HT1080 (cell line): Measurements from ENCODE around the gene ARPC4. TPM values are rescaled to one million over a fixed set of nuclear protein-coding genes. Genes with fewer than 3 reads are reported as not detected.
"Not testable (repeated sequence)": the region's sequence is repeated elsewhere in the genome, so short reads cannot be mapped to it uniquely, and the experiment has no call there.

Experiments used
- DNase-seq: peaks from one replicate; pipeline ENCODE4 v3.0.0-alpha.2; 2015; ENCODE audit warnings: low read depth
- total RNA-seq: library from RNA; depleted of rRNA; stranded (reverse); fragments of >200 nt; shearing (Covaris generic); gene quantifications from 2 replicates; pipeline ENCODE4 v1.2.3, GENCODE V29; 2014

Gene ARPC4
- total RNA-seq, 1 experiment from 2014 or later, result 295 TPM

DNA sequence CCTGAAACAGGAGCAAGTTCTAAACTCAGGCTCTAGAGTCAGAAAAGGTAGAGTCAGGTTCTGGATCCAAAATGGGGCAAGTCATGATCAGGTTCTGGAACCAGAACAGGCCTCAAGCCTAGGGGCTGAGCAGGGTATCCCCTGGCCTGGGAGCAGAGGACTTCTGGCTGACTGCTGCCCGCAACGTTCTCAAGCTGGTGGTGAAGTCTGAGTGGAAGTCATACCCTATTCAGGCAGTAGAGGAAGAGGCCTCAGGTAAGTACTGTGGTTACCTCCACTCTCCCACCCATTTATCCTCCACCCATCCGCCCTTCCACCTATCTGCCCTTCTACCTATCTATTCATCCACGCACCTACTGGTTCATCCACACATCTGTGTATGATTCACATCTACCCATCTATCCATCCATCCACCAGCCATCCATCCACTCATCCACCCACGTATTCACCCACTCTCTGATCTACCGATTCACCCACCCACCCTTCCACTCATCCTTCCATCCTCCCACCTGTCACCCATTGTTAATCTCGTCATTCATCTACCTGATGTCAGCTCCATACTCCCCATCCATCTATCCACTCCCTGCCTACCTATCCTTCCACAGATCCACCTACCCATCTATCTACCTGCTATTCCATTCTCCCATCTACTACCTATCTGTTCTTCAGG is 25.9 kb downstream of the ARPC4 start:
- no peak for DNase-seq

DNA sequence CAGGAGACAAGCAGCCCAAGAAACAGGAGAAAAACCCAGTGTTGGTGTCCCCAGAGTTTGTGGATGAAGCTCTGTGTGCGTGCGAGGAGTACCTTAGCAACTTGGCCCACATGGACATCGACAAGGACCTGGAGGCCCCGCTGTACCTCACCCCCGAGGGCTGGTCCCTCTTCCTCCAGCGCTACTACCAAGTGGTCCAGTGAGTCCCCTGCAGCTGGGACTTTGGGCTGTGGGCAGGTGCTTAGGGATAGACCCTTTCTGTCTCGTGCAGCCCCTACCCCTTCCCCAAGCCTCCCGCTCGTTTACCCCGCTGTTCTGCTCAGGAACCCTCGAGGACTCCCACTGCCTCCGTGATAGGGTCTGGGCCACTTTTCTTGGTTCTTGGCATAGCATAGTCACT is 27.7 kb downstream of the ARPC4 start:
- no peak for DNase-seq

DNA sequence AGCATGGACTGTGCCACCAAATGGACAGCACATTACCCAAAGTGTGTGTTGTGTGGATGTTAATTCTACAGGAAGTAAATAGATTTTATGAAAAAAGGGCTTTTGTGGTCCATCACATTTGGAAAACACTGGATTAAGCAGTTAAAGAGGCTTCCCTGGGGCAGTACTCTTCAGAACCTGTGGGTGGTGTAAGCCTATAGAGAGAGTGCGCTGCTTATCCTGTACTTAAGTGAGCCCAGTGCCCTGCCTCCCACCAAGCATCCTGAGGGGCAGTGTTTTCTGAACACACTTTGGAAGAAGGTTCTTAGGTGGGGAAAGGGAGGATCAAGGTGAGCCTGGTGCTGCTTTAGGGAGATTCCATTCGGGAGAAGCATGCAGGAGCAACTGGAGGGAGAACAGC is 28.1 kb downstream of the ARPC4 start:
- DNase-seq, result no peak

DNA sequence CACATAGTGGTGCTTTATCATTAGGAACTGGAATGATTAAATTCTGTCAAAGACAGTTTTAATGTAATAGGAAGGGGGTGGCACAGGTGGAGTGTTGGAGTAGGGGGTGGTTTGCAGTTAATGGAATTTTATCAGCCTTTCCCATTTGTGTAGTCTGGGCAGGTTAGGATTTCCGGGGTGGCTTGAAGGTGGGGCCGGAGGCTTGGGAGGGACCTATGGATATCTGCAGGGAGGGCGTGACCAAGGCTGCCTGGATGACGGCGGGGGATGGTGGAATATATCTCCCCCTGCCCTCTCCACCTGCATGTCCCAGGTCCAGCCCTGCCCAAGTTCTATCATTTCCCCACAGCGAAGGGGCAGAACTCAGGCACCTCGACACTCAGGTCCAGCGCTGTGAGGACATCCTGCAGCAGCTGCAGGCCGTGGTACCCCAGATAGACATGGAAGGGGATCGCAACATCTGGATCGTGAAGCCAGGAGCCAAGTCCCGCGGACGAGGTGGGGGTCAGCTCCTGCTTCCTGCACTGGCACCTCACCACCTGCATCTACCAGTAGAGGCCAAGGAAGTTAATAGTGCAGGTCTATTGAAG is 32.7 kb downstream of the ARPC4 start:
- no peak for DNase-seq

DNA sequence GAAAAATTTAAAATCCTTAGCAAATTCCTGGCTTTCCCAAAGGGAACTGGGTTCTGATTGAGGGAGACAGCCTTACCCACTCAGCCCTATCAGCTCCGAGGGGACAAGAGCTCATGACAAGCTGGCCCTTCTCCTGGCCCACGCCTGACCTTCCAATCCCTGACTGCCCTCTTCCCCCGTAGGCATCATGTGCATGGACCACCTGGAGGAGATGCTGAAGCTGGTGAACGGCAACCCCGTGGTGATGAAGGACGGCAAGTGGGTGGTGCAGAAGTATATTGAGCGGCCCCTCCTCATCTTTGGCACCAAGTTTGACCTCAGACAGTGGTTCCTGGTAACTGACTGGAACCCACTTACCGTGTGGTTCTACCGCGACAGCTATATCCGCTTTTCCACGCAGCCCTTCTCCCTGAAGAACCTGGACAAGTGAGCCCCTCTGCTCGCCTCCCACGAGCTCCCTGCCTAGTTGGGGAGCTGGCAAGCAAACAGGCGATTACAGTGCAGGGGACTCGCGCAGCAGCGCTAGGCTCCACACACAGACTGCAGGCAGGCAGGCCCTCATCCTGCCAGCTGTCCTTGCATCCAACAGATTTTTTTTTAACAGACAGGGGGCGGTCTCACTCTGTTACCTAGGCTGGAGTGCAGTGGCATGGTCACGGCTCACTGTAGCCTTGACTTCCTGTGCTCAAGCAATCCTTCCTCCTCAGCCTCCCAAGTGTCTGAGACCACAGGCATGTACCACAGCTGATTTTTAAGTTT is 34.1 kb downstream of the ARPC4 start:
- DNase-seq, result peak; percentile 56

DNA sequence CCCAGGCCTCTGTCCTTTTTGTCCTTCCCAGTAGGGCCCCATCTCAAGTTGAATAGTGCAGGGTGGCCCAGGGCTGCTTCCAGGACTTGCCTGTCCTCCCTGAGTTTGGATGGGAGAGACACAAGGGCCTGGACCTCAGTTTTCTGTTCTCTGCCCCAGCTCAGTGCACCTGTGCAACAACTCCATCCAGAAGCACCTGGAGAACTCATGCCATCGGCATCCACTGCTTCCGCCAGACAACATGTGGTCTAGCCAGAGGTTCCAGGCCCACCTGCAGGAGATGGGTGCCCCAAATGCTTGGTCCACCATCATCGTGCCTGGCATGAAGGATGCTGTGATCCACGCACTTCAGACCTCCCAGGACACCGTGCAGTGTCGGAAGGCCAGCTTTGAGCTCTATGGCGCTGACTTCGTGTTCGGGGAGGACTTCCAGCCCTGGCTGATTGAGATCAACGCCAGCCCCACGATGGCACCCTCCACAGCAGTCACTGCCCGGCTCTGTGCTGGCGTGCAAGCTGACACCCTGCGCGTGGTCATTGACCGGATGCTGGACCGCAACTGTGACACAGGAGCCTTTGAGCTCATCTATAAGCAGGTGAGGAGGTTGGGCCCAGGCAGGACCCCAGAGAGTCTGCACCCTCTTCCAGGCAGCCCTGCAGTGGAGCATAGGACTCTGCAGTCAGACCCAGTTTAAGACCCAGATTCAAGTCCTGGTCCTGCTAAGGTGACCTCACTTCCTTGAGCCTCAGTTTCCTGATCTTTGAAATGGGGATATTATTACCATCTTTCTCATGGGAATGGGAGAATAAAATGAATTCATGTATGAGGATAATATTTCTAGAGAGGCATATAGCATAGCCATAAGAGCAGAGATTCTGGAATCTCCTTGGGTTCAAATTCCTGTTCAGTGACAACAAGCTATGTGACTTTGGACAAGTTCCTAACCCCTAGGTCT is 36.2 kb downstream of the ARPC4 start:
- no peak for DNase-seq

DNA sequence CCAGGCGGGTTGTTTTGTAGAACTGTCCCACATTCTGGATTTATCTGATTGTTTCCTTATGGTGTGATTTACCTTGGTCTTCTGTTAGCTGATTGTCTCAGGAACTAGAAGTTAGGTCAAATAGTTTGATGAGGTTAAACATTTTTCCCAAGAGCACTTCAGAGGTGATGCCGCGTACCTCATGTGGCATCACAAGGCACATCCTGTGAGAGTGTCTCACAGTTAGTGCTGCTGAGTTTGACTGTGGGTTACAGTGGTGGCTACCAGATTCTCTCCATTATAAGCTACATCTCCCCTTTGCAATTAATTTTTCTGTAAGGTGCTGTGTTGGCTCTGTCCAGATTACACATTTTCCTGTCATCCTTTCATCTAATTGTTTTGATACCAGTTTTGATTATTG is 38.4 kb downstream of the ARPC4 start:
- no peak for DNase-seq

DNA sequence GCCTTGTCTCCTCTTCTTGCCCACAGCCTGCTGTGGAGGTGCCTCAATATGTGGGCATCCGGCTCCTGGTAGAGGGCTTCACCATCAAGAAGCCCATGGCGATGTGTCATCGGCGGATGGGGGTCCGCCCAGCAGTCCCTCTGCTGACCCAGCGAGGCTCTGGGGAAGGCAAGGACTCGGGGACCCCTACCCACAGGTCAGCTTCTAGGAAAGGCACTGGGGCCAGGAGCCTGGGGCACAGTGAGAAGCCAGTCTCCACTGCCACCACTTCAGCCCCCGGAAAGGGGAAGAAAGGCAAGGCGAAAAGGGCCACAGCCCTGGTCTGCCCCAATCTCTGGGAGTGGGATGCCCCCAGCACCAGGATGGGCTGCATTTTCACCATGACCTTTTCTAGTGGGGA is 40.2 kb downstream of the ARPC4 start:
- no peak for DNase-seq

DNA sequence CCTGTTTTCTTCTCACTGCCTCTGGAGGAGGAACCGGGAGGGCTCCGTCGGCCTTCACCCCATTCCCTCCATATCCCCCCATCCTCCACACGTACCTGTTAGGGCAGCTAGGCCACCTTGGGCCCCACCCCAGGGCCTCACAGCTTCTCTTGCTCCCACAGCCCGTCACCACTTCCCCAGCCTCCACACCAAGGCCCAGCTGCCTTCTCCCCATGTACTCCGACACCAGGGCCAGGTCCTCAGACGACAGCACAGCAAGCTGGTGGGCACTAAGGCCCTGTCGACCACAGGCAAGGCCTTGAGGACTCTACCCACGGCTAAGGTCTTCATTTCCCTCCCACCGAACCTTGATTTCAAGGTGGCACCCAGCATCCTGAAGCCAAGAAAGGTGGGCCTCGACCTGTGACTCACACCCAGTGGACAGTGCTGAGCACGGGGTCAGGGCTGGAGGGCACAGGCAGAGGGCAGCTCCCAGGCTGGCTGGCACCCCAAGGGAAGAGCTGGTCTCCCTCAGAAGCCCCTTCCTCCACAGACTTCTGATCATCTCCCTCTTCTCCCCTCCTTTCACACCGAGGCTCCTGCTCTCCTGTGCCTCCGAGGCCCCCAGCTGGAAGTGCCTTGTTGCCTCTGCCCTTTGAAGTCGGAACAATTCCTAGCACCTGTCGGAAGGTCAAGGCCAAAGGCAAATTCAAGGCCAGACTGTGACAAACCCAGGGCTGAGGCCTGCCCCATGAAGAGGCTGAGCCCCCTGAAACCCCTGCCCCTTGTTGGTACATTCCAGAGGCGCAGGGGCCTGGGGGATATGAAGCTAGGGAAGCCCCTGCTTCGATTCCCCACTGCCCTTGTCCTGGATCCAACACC is 41.9 kb downstream of the ARPC4 start:
- no peak for DNase-seq

DNA sequence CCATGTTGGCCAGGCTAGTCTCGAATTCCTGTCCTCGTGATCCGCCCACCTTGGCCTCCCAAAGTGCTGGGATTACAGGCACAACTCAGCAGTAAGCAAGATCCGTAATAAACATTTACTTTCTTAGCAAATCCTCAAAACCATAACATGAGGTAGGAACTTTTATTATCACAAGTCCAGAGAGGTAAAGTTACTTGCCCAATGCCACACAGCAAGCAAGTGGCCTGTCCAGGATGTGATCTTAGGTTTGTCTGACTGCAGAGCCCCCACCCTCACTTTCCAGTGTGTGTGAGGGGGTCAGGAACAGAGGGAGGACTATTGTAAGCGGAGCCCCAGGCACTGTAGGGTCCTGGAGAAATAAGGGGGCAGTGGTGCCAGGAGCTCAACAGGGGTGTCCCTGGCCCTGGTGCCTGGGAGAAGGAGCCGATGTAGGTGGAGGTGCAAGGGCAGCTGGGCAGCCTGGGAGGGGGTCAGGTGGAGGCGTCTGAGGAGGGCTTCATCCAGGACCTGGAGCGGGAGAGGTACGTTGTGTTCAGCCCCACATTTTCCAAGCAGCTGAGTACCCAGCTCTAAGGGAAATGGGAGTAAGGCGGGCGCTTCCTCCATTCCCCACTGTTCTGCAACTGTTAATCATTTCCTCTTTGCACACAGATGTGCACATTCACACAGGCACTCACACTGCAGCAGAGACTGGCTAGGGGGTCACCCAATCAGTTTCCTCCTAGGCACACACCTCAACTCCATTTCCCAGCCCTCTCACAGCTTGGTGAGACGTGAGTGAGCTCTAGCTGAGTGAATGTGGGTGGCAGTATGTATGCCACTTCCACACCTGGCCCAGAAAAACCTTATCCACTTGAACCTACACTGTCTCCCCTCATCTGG is 45.1 kb downstream of the ARPC4 start:
- DNase-seq, result peak; percentile 25

DNA sequence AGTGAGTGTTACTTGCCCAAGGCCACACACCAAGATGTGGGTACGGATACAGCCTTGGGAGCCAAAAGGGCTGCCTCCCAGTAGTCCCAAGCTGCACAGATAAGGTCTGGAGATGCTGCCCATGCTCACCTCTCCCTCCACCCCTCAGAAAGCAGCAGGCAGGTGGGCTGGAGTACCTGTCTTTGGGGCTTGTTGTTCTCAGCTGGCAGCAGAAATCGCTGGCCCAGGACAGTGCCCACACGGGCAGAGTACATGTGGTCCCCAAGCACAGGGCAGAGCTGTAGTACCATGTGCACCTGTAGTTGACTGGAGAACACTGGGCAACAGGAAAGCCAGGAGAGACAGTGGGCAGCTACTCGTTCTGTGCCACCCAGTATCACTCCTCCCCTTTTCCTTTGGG is 46.0 kb downstream of the ARPC4 start:
- no peak for DNase-seq

DNA sequence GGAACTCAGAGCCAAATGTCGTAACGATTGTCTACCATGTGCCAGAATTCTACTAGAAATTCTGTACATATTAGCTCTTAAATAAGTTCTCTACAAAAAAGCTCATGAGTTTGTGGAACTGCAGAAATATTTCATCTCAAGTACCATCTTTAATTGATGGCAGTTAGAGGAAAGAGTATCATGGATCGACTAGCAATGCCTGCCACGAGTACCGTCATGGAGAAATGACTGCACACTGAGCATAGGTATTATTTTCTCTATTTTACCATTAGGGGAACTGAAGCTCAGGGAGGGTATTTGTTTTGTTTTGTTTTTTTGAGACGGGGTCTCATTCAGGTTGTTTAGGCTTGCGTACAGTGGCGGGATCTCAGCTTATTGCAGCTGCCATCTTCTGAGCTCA is 48.1 kb downstream of the ARPC4 start:
- no peak for DNase-seq

DNA sequence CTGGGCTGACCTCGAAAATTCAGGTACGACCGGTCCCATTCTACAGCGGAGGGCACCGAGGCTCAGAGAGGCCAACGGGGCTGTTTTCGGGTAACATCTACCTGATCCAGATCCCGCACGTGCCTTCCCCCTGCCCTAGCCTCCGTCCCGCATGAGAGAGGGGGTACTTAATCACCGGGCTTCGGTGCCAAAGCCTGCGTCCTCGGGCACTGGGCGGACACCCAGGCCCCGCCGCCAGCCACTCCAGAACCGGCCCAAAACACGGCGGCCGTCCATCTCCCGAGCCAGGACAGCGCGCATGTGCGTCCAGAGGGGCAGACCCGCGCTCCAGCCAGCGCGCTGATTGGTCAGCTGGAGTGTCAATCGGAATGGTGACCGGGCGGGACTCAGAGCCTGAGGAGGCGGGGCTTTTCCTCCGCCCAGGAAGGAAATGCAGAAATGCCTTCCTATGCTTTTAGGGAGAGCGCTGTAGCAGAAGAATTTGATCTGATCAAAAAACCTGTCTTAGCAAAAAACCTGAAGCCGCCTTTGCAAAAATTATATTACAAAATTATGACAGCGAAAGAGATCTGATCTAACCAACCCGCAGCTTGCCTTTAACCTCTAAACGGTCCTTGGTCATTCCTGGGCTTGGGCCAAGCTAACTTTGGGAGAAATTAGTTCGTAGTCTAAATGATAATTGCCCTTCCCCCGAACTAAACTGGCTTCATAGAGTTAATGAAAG is 51.0 kb downstream of the ARPC4 start, which contains the start of gene RPUSD3:
RPUSD3 (minus strand) TSS at position 294 of the 724 bp plus-strand sequence; CDS start at position 276, 18 bp downstream.
- peak; percentile 91 for DNase-seq

DNA sequence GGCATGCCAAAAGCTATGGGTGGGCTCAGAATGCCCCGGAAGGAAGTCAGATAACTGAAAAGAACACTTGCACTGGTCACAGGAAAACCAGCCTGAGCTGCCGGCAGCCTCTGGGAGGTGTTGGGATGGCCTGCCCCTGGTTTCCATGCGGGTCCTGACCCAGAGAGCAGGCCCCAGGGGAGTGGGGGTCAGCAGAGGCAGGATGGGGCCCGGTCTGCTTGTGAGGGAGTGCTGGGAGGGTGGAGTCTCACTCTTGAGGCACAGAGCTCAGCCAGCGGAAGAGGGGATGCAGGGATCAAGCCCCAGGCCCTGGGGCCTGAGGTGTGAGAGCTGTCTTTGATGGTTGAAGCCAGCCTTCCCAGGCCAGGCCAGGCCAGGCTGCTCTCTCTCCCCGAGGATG is 53.3 kb downstream of the ARPC4 start:
- no peak for DNase-seq

DNA sequence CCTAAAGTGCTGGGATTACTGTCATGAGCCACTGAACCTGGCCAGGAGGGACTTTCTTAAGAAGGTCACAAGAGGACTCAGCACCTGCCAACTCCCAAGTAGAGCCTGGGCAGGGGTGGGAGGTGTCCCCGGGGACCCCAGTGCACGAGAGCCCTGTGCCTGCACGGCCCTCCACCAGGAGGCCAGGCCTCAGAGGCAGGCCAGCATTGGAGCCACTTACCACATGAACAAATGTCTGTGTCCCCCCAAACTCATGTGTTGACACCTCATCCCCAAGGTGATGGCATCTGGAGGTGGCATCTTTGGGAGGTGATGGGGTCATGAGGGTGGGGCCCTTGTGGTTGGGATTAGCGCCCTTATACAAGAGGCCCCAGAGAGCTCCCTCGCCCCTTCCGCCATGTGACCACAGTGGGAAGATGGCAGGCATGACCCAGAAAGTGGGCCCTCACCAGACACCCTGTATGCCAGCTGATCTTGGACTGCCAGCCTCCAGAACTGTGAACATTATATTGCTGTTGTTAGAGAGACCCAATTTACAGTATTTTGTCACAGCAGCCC is 54.1 kb downstream of the ARPC4 start:
- DNase-seq, result no peak

DNA sequence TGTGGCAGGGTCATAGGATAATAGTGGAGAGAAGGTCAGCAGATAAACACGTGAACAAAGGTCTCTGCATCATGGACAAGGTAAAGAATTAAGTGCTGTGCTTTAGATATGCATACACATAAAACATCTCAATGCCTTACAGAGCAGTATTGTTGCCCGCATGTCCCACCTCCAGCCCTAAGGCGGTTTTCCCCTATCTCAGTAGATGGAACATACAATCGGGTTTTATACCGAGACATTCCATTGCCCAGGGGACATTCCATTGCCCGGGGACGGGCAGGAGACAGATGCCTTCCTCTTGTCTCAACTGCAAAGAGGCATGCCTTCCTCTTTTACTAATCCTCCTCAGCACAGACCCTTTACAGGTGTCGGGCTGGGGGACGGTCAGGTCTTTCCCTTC is 55.0 kb downstream of the ARPC4 start:
- not testable (repeated sequence) for DNase-seq

DNA sequence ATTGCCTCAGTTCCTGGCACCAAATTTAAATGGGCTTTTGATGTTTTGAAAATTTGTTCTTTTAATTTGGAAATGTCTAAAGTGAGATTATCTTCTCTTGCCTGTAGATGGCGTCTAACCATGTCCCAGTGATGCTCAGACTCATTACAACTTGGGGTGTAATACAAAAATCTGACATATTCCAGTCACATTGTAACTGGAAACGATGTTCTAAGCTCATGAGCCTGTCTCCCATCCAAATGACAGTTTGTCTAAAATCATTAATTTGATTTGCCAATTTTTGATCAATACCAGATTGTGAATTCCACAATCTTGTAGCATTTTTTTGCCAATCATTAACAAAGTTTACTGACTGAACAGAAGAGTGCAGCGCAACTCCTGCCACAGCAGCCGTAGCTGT is 56.0 kb downstream of the ARPC4 start:
- not testable (repeated sequence) for DNase-seq

DNA sequence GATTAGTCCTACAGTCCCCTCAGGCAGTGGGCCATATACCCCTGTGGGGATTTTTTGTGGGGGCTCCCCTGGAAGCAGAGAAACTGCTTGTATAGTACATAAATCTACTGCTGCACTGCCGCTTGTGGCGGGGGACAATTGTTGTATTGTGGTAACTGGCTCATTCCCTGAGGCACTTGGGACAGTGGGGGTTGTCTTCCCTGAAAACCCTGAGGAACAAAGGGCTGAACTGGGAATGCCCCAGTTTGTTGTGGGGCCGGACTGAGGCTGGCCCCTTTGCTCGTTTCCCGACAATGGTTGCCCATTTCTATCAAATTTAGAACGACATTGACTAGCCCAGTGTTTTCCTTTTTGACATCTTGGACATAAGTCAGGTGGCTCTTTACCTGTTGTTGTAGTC is 58.5 kb downstream of the ARPC4 start:
- DNase-seq, result not testable (repeated sequence)
